ENCODE data around the gene C5AR1.
"Not testable (repeated sequence)": the region's sequence is repeated elsewhere in the genome, so short reads cannot be mapped to it uniquely, and the experiment has no call there.

Gene C5AR1

DNA sequence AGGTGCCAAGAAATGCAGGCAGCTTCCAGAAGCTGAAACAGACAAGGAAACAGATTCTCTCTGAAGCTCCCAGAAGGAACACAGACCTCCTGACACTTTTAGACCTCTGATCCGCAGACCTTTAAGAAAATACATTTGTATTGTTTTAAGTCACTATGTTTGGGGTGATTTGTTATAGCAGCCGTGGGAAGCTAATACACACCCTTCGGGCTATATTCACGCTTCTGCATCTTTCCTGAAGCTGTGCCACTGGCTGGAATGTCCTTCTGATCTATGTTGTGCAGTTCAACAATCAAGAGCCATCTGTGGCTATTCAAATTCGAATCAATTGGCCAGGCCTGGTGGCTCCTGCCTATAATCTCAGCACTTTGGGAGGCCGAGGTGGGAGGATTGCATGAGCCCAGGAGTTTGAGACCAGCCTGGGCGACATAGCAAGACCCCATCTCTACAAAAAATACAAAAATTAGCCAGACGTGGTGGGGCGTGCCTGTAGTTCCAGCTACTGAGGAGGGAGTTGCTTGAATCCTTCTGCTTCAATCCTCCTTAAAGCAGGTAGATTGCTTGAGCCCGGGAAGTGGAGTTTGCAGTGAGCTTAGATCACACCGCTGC, 33.6 kb downstream of the C5AR1 start:
- Histone ChIP-seq H3K27ac (no peak overlapping the region), H3K9ac (ENCODE audit: insufficient read length) (no peak overlapping the region), H3K9me3 (ENCODE audit: low read depth, low read length) (no peaks in the 10 kb centered on the region), H3K36me3 (ENCODE audit: insufficient read depth, low read length) (no peaks in the 10 kb centered on the region), H3K4me3 (no peak overlapping the region)
- TF ChIP-seq POLR2AphosphoS5 (IDR thresholded peaks at IDR 0.05; ENCODE audit: borderline replicate concordance, low read depth, low read length) (no peak), FOXP2 (optimal IDR thresholded peaks at IDR 0.05; ENCODE audit: control extremely low read depth, extremely low read length, insufficient read depth) (no peak), EZH2 (IDR thresholded peaks at IDR 0.05) (no peak)
- no peak for DNase-seq (ENCODE audit: low read depth, low spot score)

DNA sequence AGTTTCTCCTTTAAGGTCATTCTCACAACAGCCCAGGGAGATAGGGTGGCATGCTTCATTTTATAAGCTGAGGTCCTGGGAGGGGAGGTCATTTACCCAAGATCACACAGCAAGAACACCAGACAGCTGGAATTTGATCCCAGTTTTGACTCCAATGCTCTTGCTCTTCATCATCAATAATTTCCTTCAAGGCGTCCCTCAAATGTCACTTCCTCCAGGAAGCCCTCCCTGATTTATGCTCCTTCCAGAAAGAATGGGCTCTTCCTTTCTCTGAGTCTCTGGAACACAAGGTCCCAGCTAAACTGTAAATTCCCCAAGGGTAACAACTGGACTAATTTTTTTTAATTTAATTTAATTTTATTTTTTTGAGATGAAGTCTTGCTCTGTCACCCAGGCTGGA, 34.8 kb downstream of the C5AR1 start:
- Histone ChIP-seq H3K4me3 (no peak overlapping the region), H3K9ac (ENCODE audit: insufficient read length) (no peak overlapping the region), H3K36me3 (ENCODE audit: insufficient read depth, low read length) (no peaks in the 10 kb centered on the region), H3K9me3 (ENCODE audit: low read depth, low read length) (no peaks in the 10 kb centered on the region), H3K27ac (no peak overlapping the region)
- no peak for TF ChIP-seq EZH2 (IDR thresholded peaks at IDR 0.05)
- no peak for TF ChIP-seq POLR2AphosphoS5 (IDR thresholded peaks at IDR 0.05; ENCODE audit: borderline replicate concordance, low read depth, low read length)
- TF ChIP-seq FOXP2 (optimal IDR thresholded peaks at IDR 0.05; ENCODE audit: control extremely low read depth, extremely low read length, insufficient read depth): no peak
- DNase-seq (ENCODE audit: low read depth, low spot score): no peak

DNA sequence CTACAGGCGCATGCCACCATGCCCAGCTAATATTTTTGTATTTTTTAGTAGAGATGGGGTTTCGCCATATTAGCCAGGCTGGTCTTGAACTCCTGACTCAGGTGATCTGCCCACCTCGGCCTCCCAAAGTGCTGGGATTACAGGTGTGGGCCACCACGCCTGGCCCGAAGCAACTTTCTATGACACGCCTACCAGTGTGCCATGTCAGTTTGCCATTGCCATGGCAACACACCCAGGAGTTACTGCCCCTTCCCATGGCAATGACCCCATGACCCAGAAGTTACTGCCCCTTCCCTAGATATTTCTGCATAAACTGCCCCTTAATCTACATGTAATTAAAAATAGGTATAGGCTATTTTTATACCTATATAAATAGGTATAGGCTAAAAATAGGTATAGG, 36.4 kb downstream of the C5AR1 start:
- H3K4me3 ChIP-seq; H3K36me3 ChIP-seq (ENCODE audit: insufficient read depth, low read length); H3K9me3 ChIP-seq (ENCODE audit: low read depth, low read length); DNase-seq (ENCODE audit: low read depth, low spot score); H3K27ac ChIP-seq; H3K9ac ChIP-seq (ENCODE audit: insufficient read length): not testable (repeated sequence)

DNA sequence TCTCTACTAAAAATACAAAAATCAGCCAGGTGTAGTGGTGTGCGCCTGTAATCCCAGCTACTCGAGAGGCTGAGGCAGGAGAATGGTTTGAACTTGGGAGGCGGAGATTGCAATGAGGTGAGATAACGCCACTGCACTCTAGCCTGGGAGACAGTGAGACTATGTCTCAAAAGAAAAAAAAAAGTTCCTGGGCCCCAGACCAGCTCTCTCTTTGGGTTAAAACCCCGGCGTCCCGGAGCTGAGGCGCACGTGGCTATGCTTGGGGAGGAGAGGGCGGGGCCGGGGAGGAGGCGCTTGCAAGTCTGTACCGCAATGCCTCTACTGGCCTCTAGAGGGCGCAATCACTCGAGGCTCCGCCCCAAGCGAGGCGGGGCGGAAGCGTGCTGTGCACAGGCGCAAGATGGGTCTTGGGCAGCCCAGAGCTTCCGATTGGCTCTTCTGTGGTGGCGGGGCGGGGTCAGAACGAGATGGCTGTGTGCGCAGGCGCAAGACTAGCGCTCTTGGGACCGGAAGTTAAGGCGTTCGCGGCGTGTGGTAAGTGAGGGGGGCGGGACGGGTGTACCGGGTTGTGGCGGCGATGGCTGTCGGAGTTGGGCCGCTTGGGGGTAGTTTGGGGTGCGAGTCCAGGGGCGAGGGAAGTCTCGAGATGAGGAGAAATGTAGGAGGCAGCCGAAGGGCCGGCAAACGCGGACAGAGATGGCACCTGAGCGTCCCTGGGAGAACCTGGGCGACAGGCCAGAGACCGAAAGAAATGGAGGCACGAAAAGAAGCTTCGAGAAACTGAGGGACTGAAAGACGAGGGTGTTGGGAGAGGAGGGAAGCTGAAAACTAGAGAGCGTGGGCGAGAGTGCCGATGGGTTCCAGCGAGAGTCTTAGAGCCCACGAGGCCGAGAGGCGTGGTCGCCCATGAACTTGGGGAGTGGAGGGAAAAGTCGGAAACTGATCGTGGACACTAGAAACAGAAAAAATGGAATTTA, 39.4 kb downstream of the C5AR1 start, which contains the start of gene DHX34:
Gene DHX34, plus strand, starts transcription at position 497 of the 977 bp plus-strand sequence. CDS start 3,716 bp downstream, outside the sequence.
- 0 out of 2 replicates have a peak within 1 kb of the TSS, but pooled peaks have one; percentile 39 for H3K27ac ChIP-seq
- H3K4me3 ChIP-seq: peak within 1 kb of the TSS; percentile 96

DNA sequence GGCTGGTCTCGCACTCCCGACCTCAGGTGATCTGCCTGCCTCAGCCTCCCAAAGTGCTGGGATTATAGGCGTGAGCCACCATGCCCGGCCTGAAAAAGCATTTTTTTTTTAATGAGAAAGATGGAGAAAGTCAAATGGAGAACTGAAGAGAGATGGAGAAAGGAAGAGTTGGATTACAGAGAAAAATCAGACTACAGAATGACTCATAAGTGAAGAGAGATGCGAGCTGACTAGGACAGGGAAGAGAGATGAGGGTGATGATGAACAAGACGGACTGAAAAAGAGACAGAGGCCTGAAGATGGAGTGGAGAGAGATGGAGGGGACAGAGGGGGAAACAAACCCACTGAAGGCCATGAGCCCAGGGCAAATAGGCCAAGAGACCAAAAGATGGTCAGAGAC, 41.0 kb downstream of the C5AR1 start:
- peaks cover 37% of the 10 kb centered on the region for H3K36me3 ChIP-seq (ENCODE audit: insufficient read depth, low read length)

More for the DNA sequence above, 39.4 kb downstream of the C5AR1 start, which contains the start of gene DHX34:
- TF ChIP-seq FOXP2 (optimal IDR thresholded peaks at IDR 0.05; ENCODE audit: control extremely low read depth, extremely low read length, insufficient read depth) (no peak), POLR2AphosphoS5 (IDR thresholded peaks at IDR 0.05; ENCODE audit: borderline replicate concordance, low read depth, low read length) (peak; percentile 92)
- H3K9ac ChIP-seq (ENCODE audit: insufficient read length): peak within 1 kb of the TSS; percentile 97
- peaks cover 23% of the 10 kb centered on the region for H3K36me3 ChIP-seq (ENCODE audit: insufficient read depth, low read length)
- DNase-seq (ENCODE audit: low read depth, low spot score): peak; percentile 97
- H3K9me3 ChIP-seq (ENCODE audit: low read depth, low read length): no peaks in the 10 kb centered on the region

GRCh38 chr19:47351548-47351947, 41.9 kb downstream of the C5AR1 start:
- DNase-seq (ENCODE audit: low read depth, low spot score): no peak
- no peak overlapping the region for H3K9ac ChIP-seq (ENCODE audit: insufficient read length)
- no peaks in the 10 kb centered on the region for H3K9me3 ChIP-seq (ENCODE audit: low read depth, low read length)
- H3K4me3 ChIP-seq: no peak overlapping the region
- TF ChIP-seq FOXP2 (optimal IDR thresholded peaks at IDR 0.05; ENCODE audit: control extremely low read depth, extremely low read length, insufficient read depth): no peak
- H3K27ac ChIP-seq: no peak overlapping the region
- peaks cover 46% of the 10 kb centered on the region for H3K36me3 ChIP-seq (ENCODE audit: insufficient read depth, low read length)

More for the DNA sequence above, 41.0 kb downstream of the C5AR1 start:
- H3K9me3 ChIP-seq (ENCODE audit: low read depth, low read length): no peaks in the 10 kb centered on the region
- DNase-seq (ENCODE audit: low read depth, low spot score): no peak
- TF ChIP-seq EZH2 (IDR thresholded peaks at IDR 0.05) (no peak), FOXP2 (optimal IDR thresholded peaks at IDR 0.05; ENCODE audit: control extremely low read depth, extremely low read length, insufficient read depth) (no peak), POLR2AphosphoS5 (IDR thresholded peaks at IDR 0.05; ENCODE audit: borderline replicate concordance, low read depth, low read length) (no peak)
- no peak overlapping the region for H3K27ac ChIP-seq
- no peak overlapping the region for H3K4me3 ChIP-seq
- H3K9ac ChIP-seq (ENCODE audit: insufficient read length): peak overlapping the region; percentile 20

DNA sequence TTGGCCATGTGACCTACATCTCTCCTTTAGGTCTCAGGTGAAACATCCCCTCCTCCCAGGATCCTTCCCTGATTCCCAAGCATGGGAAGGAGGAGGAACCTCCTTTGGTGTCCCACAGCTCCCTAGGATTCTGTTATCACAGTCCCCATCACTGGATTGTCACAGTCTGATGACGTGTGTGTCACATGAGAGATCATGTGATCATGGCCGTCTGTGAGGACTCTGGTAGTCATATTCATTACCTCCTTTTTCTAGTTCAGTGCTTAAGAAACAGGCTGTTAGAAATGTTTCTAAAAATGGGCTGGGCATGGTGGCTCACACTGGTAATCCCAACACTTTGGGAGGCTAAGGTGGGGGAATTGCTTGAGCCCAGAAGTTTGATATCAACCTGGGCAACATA, 42.4 kb downstream of the C5AR1 start:
- TF ChIP-seq POLR2AphosphoS5 (IDR thresholded peaks at IDR 0.05; ENCODE audit: borderline replicate concordance, low read depth, low read length) (peak; percentile 26; the same call in 1 of the 2 replicates), FOXP2 (optimal IDR thresholded peaks at IDR 0.05; ENCODE audit: control extremely low read depth, extremely low read length, insufficient read depth) (no peak), EZH2 (IDR thresholded peaks at IDR 0.05) (no peak)
- Histone ChIP-seq H3K9ac (ENCODE audit: insufficient read length) (no peak overlapping the region), H3K36me3 (ENCODE audit: insufficient read depth, low read length) (peaks cover 51% of the 10 kb centered on the region), H3K9me3 (ENCODE audit: low read depth, low read length) (no peaks in the 10 kb centered on the region), H3K27ac (no peak overlapping the region), H3K4me3 (no peak overlapping the region)
- DNase-seq (ENCODE audit: low read depth, low spot score): no peak

- H3K36me3 ChIP-seq (ENCODE audit: insufficient read depth, low read length): peaks cover 63% of the 10 kb centered on the region
- TF ChIP-seq FOXP2 (optimal IDR thresholded peaks at IDR 0.05; ENCODE audit: control extremely low read depth, extremely low read length, insufficient read depth): no peak
- no peak for TF ChIP-seq EZH2 (IDR thresholded peaks at IDR 0.05)
- TF ChIP-seq POLR2AphosphoS5 (IDR thresholded peaks at IDR 0.05; ENCODE audit: borderline replicate concordance, low read depth, low read length): no peak
- no peak for DNase-seq (ENCODE audit: low read depth, low spot score)
- H3K4me3 ChIP-seq: no peak overlapping the region
- no peaks in the 10 kb centered on the region for H3K9me3 ChIP-seq (ENCODE audit: low read depth, low read length)
- no peak overlapping the region for H3K9ac ChIP-seq (ENCODE audit: insufficient read length)
- H3K27ac ChIP-seq: no peak overlapping the region
Observed at GRCh38 chr19:47353307-47353712, 43.6 kb downstream of the C5AR1 start.
